Activated naive CD4-positive, alpha-beta T cell treated with anti-CD3 and anti-CD28 coated beads, Interleukin-2, amount 50 U/mL, for 16 hours (primary cell): Measurements from ENCODE around the gene NCSTN.

Experiments
- DNase-seq: peaks from one replicate; pipeline ENCODE4 v3.0.0-alpha.2; 2020

NCSTN gene

DNA sequence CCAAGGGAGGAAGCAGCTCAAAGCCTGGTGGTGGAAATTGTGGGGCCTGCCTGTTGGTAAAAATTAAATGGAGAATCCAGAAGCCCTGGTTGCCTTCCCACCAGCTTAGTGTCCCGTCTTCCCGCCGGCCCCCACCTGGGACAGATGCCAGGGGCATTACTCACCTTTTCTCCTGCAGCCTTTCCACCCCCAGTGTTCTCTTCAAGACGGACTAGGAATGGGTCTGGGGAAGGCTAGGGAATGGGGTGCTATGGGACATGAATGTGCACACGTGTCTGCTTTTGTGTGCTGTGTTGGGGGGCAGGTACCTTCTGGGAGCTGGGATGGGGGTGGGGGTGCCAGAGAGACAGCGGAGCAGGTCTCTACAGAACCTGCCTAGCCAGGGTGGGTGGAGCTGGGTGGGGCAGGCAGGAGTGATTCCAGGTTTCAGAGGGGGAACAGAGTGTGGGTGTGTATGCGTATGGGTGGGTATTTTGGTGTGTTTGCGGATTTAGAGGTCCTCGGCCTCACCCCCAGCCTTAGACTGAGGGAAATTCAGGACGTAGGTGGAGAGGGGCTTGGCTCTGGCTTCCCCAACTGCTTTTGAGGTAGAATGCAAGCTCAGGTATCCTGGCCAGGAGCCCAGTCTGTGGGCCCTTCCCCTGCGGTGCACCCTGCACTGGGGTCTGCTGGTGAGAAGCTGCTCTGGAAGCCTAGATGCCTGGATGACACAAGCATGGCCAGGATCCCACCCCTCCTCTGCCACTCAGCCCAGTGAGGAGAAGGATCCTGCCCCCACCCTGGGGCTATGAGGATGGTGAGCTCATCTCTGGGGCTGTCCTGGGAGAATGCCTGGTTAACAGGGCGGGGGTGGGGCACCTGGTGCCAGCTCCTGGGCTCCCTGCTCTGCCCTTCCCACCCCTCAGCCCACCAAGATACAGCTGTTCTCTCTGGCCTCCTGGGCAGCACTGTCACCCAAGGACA is 64.9 kb downstream of the NCSTN start:
- no peak for DNase-seq
